IMR-90 (cell line): ENCODE measurements around the gene FNDC11. TPM values are rescaled to one million over a fixed set of nuclear protein-coding genes. Genes with fewer than 3 reads are reported as not detected.

Experiments
- ATAC-seq: fragments of 200-7000 bp; cut with Tn5 transposase; 2 replicates; pipeline ENCODE4 v1.9.1; 2020; ENCODE audit warnings: low read depth, mild to moderate bottlenecking, moderate library complexity
- BruUV-seq: library from RNA; stranded (reverse); fragments of 400-500 nt; replicated peaks from 2 replicates; lab custom pipeline; 2021; lab: Mats Ljungman, UMichigan
- CTCF ChIA-PET: fragments of 300-600 bp; formaldehyde crosslinking; extraction: SDS; loops from one replicate; lab custom pipeline; 2021; ENCODE audit warnings: antibody characterized with exemption; lab: Yijun Ruan, JAX
- POLR2A ChIA-PET: fragments of 300-600 bp; sonication (Branson Sonifier 250); formaldehyde crosslinking; loops from one replicate; lab custom pipeline; 2022; ENCODE audit warnings: antibody characterized with exemption; ENCODE audit not compliant: unreplicated experiment; lab: Charles Lee
- DNase-seq: peaks from one replicate; pipeline ENCODE4 v3.0.0; 2013
- H2AFZ ChIP-seq: replicated peaks from 2 replicates; pipeline ENCODE3; 2013; ENCODE audit warnings: low read length, mild to moderate bottlenecking; ENCODE audit not compliant: poor library complexity
- H2AK5ac ChIP-seq: 2 replicates; pipeline ENCODE4 v1.6.1; 2013; ENCODE audit warnings: low read depth, low read length, inconsistent platforms
- H2AK9ac ChIP-seq: replicated peaks from 2 replicates; pipeline ENCODE3; 2013; ENCODE audit warnings: mild to moderate bottlenecking, low read depth, low read length, moderate library complexity; ENCODE audit not compliant: poor library complexity
- H2BK120ac ChIP-seq: 2 replicates; pipeline ENCODE4 v1.6.1; 2013; ENCODE audit warnings: low read depth, low read length, inconsistent platforms
- H2BK15ac ChIP-seq: 3 replicates; pipeline ENCODE4 v1.6.1; 2013; ENCODE audit warnings: low read depth, low read length, inconsistent platforms
- H2BK20ac ChIP-seq: 2 replicates; pipeline ENCODE4 v1.6.1; 2013; ENCODE audit warnings: low read depth, mild to moderate bottlenecking, inconsistent platforms, low read length, moderate library complexity
- H2BK5ac ChIP-seq: 2 replicates; pipeline ENCODE4 v1.6.1; 2013; ENCODE audit warnings: mild to moderate bottlenecking, low read depth, low read length, inconsistent platforms; ENCODE audit not compliant: poor library complexity, severe bottlenecking
- H3K14ac ChIP-seq: replicated peaks from 2 replicates; pipeline ENCODE4 v1.6.1; 2013; ENCODE audit warnings: low read depth, low read length, inconsistent platforms
- H3K18ac ChIP-seq: 2 replicates; pipeline ENCODE4 v1.6.1; 2013; ENCODE audit warnings: low read depth, low read length, control low read depth
- H3K23ac ChIP-seq: 2 replicates; pipeline ENCODE4 v1.6.1; 2013; ENCODE audit warnings: low read depth, low read length, inconsistent platforms
- H3K27ac ChIP-seq: 2 replicates; pipeline ENCODE4 v1.5.1; 2013; ENCODE audit warnings: mild to moderate bottlenecking, control low read depth, low read length; ENCODE audit not compliant: insufficient read depth
- H3K27me3 ChIP-seq: 2 replicates; pipeline ENCODE4 v1.6.1; 2013; ENCODE audit warnings: low read length; ENCODE audit not compliant: control insufficient read depth, insufficient read depth
- H3K36me3 ChIP-seq: 2 replicates; pipeline ENCODE4 v1.6.1; 2013; ENCODE audit warnings: low read length, mixed read lengths; ENCODE audit not compliant: control insufficient read depth, insufficient read depth
- H3K4ac ChIP-seq: 2 replicates; pipeline ENCODE4 v1.6.1; 2013; ENCODE audit warnings: low read depth, low read length, inconsistent platforms
- H3K4me1 ChIP-seq: 2 replicates; pipeline ENCODE4 v1.6.1; 2013; ENCODE audit warnings: low read length, mixed read lengths; ENCODE audit not compliant: control insufficient read depth, insufficient read depth
- H3K4me2 ChIP-seq: 2 replicates; pipeline ENCODE4 v1.6.1; 2013; ENCODE audit warnings: low read depth, mild to moderate bottlenecking, control low read depth, low read length, moderate library complexity
- H3K4me3 ChIP-seq: 2 replicates; pipeline ENCODE4 v1.5.1; 2013; ENCODE audit warnings: low read depth, mild to moderate bottlenecking, control low read depth, low read length, moderate library complexity; ENCODE audit not compliant: insufficient read depth
- H3K56ac ChIP-seq: 2 replicates; pipeline ENCODE4 v1.6.1; 2013; ENCODE audit warnings: low read length, inconsistent platforms; ENCODE audit not compliant: insufficient read depth; ENCODE audit errors: extremely low read depth
- H3K79me1 ChIP-seq, 2 experiments: 2 replicates each; pipeline ENCODE4 v1.6.1; 2013; ENCODE audit warnings: low read length in 2 of 2, inconsistent platforms in 1 of 2, low read depth in 1 of 2
- H3K9ac ChIP-seq: 2 replicates; pipeline ENCODE4 v1.6.1; 2013; ENCODE audit warnings: low read depth, low read length, control low read depth
- H3K9me1 ChIP-seq: 2 replicates; pipeline ENCODE4 v1.6.1; 2013; ENCODE audit warnings: low read length, inconsistent platforms; ENCODE audit not compliant: insufficient read depth
- H3K9me3 ChIP-seq: 2 replicates; pipeline ENCODE4 v1.6.1; 2013; ENCODE audit warnings: low read length; ENCODE audit not compliant: control insufficient read depth, insufficient read depth
- H4K20me1 ChIP-seq: 2 replicates; pipeline ENCODE4 v1.6.1; 2013; ENCODE audit warnings: low read length, inconsistent platforms; ENCODE audit not compliant: insufficient read depth
- H4K5ac ChIP-seq: 2 replicates; pipeline ENCODE4 v1.6.1; 2013; ENCODE audit warnings: mild to moderate bottlenecking, low read depth, low read length, control low read depth
- H4K8ac ChIP-seq, 2 experiments: 2 replicates each; pipeline ENCODE4 v1.6.1; 2013; ENCODE audit warnings: low read depth in 2 of 2, low read length in 2 of 2, control low read depth in 1 of 2, inconsistent platforms in 1 of 2
- H4K91ac ChIP-seq: 2 replicates; pipeline ENCODE4 v1.6.1; 2013; ENCODE audit warnings: low read depth, low read length, inconsistent platforms; ENCODE audit not compliant: insufficient read depth
- BHLHE40 ChIP-seq: fragments of 150-350 bp; IDR thresholded peaks from 2 replicates; pipeline ENCODE4 v1.6.1; 2016; ENCODE audit warnings: mild to moderate bottlenecking, low read depth, low read length
- CEBPB ChIP-seq: IDR thresholded peaks from 2 replicates; pipeline ENCODE4 v1.6.1; 2012; ENCODE audit warnings: low read depth, low read length, improper control_type of control experiment
- CHD1 ChIP-seq: IDR thresholded peaks from 2 replicates; pipeline ENCODE4 v1.6.1; 2012; ENCODE audit warnings: low read depth, low read length, improper control_type of control experiment
- CTCF ChIP-seq: conservative IDR thresholded peaks from 2 replicates; pipeline ENCODE4 v1.5.1; 2012; ENCODE audit warnings: mild to moderate bottlenecking, low read depth, low read length, improper control_type of control experiment
- ELK1 ChIP-seq: fragments of 150-350 bp; IDR thresholded peaks from 2 replicates; pipeline ENCODE4 v1.6.1; 2016; ENCODE audit warnings: low read depth, mild to moderate bottlenecking, low read length, moderate library complexity, borderline replicate concordance
- MAZ ChIP-seq: IDR thresholded peaks from 2 replicates; pipeline ENCODE4 v1.6.1; 2012; ENCODE audit warnings: low read depth, mild to moderate bottlenecking, low read length, improper control_type of control experiment, moderate library complexity, borderline replicate concordance
- NFE2L2 ChIP-seq: fragments of 150-350 bp; IDR thresholded peaks from 2 replicates; pipeline ENCODE4 v1.6.1; 2016; ENCODE audit warnings: low read depth, mild to moderate bottlenecking, low read length
- POLR2A ChIP-seq: IDR thresholded peaks from 2 replicates; pipeline ENCODE4 v1.6.1; 2012; ENCODE audit warnings: mild to moderate bottlenecking, low read depth, low read length
- RAD21 ChIP-seq: IDR thresholded peaks from 2 replicates; pipeline ENCODE4 v1.6.1; 2012; ENCODE audit warnings: low read length, improper control_type of control experiment
- RFX5 ChIP-seq: IDR thresholded peaks from 2 replicates; pipeline ENCODE4 v1.8.0; 2012; ENCODE audit warnings: low read depth, mild to moderate bottlenecking, low read length, moderate library complexity
- SMC3 ChIP-seq: fragments of 150-350 bp; IDR thresholded peaks from 2 replicates; pipeline ENCODE4 v1.6.1; 2016; ENCODE audit warnings: low read depth, mild to moderate bottlenecking, antibody characterized with exemption, low read length, moderate library complexity
- WGBS, 2 experiments: methylation state at CpG; one replicate each; pipeline versions ENCODE4 v1.1.5 to v1.1.7; 2013; ENCODE audit warnings: missing lambda C conversion rate in 2 of 2; ENCODE audit not compliant: insufficient read length in 1 of 2; ENCODE audit errors: extremely low coverage in 2 of 2; 5-methylcytosine and 5-hydroxymethylcytosine counted together
- dilution Hi-C: fragments of 300-500 bp; cut with HindIII; formaldehyde crosslinking; loops from one replicate; pipeline ENCODE4 v1.14.3; 2018; ENCODE audit warnings: low sequenced_read_pairs; ENCODE audit not compliant: unreplicated experiment
- in situ Hi-C: fragments of 300-500 bp; cut with MboI; formaldehyde crosslinking; loops from 3 replicates; pipeline ENCODE4 v1.14.3; 2019; ENCODE audit warnings: low sequenced_read_pairs, inconsistent platforms, mixed read lengths
- intact Hi-C: fragments of 100-400 bp; cut with micrococcal nuclease; formaldehyde crosslinking; loops from 2 replicates; pipeline ENCODE4 v1.10.0; 2022
- polyA plus RNA-seq, 3 experiments: library from polyadenylated mRNA; depleted of rRNA; stranded (reverse); fragments of >200 nt; gene quantifications; 2 replicates each; pipeline ENCODE4 v1.2.3, GENCODE V29; 2012; ENCODE audit warnings: low replicate concordance in 1 of 3
- total RNA-seq: library from RNA; depleted of rRNA; stranded (reverse); fragments of >200 nt; gene quantifications from 2 replicates; pipeline ENCODE4 v1.2.3, GENCODE V29; 2012

The FNDC11 gene
- total and polyA plus RNA-seq, 2 of the 4 experiments (the other 2 are of a cell fraction) = 0.36 to 1.0 TPM

- Histone ChIP-seq H2AK5ac (no peak overlapping the region), H3K56ac (no peak overlapping the region), H4K5ac (no peak overlapping the region), H2AK9ac (peak overlapping the region; percentile 42), H4K91ac (no peak overlapping the region), H4K20me1 (no peaks in the 10 kb centered on the region), H2AFZ (no peak overlapping the region), H3K4me3 (no peak overlapping the region), H3K9ac (no peak overlapping the region), H3K79me1 (no peaks in the 10 kb centered on the region), H3K27me3 (no peaks in the 10 kb centered on the region), H2BK15ac (no peak overlapping the region), H3K4me1 (no peaks in the 10 kb centered on the region), H3K14ac (no peak overlapping the region), H3K4ac (no peak overlapping the region), H3K9me3 (no peaks in the 10 kb centered on the region), H3K9me1 (no peaks in the 10 kb centered on the region), H3K18ac (no peak overlapping the region), H3K36me3 (peaks cover 47% of the 10 kb centered on the region), H3K4me2 (no peak overlapping the region), H2BK120ac (no peak overlapping the region), H3K27ac (no peak overlapping the region), H2BK5ac (no peak overlapping the region), H3K23ac (no peak overlapping the region), H2BK20ac (no peak overlapping the region), H4K8ac (no peak overlapping the region)
- TF ChIP-seq CTCF (no peak), POLR2A (no peak), NFE2L2 (no peak), RAD21 (no peak), RFX5 (no peak), CEBPB (no peak), CHD1 (no peak), ELK1 (no peak), BHLHE40 (no peak), MAZ (no peak), SMC3 (no peak)
- BruUV-seq = no TSS peak
- in situ Hi-C loops = no loop called here
- DNase-seq (no peak), ATAC-seq (no peak)
- dilution Hi-C loops = no loop called here
- ChIA-PET POLR2A (no interaction called here), CTCF (no interaction called here)
- WGBS, 2 experiments = 91% methylated on average over 30 of the region's 46 CpGs; no CpG with 5 or more reads in 1 of the 2 experiments
- intact Hi-C loops = no loop called here
Measured at GRCh38 chr20:63566395-63567135, 12.6 kb downstream of the FNDC11 start.
